Measurements from ENCODE around the gene SOCS3.

- TF ChIP-seq CTCF (conservative IDR thresholded peaks at IDR 0.05; ENCODE audit: low read length) = peak; percentile 86
- TF ChIP-seq EZH2phosphoT487 (IDR thresholded peaks at IDR 0.05; ENCODE audit: borderline replicate concordance) = no peak
Measured at GRCh38 chr17:78360371-78361224, 721 bp upstream of the SOCS3 start.

Data from Loucy (cell line).